ENCODE data around the gene PLXNA2.

PLXNA2 gene

DNA sequence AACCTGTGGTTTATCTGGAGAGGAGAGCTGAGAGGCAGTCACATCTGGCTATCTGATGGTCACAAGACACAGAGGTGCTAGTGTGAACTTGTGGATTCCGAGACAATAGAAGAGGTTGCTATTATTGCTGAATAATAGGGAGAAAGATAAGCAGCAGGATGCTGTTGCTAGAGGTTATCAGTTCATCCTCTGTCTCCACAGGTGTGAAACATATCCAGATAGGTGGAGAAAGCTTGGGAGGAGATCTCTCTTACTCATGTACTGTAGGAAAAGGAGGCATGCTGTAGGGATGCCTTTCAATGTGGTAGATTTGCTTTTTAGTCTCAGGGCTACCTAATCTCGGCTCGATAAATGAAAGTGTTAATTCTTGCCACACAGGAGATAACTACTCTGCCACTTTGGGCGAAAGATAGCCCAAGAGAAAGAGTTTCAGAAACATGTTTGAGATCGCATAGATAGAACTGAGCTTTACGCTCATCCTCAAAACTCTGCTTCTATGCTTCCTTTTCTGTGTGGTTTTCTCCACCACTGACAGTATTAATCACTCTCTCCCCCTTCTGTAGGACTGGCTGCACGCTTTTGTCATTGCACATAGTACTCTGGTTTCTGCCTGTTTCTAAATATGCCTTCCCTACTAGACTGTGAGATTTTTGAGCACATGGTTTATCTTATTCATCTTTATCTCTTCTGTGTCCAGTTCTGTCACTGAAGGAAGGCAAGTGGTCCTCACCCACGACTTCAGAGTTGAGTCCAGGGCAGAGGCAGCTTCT, 36.7 kb upstream of the PLXNA2 start:
- TF ChIP-seq, protein P1, sequence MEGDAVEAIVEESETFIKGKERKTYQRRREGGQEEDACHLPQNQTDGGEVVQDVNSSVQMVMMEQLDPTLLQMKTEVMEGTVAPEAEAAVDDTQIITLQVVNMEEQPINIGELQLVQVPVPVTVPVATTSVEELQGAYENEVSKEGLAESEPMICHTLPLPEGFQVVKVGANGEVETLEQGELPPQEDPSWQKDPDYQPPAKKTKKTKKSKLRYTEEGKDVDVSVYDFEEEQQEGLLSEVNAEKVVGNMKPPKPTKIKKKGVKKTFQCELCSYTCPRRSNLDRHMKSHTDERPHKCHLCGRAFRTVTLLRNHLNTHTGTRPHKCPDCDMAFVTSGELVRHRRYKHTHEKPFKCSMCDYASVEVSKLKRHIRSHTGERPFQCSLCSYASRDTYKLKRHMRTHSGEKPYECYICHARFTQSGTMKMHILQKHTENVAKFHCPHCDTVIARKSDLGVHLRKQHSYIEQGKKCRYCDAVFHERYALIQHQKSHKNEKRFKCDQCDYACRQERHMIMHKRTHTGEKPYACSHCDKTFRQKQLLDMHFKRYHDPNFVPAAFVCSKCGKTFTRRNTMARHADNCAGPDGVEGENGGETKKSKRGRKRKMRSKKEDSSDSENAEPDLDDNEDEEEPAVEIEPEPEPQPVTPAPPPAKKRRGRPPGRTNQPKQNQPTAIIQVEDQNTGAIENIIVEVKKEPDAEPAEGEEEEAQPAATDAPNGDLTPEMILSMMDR (IDR thresholded peaks at IDR 0.05), result no peak

DNA sequence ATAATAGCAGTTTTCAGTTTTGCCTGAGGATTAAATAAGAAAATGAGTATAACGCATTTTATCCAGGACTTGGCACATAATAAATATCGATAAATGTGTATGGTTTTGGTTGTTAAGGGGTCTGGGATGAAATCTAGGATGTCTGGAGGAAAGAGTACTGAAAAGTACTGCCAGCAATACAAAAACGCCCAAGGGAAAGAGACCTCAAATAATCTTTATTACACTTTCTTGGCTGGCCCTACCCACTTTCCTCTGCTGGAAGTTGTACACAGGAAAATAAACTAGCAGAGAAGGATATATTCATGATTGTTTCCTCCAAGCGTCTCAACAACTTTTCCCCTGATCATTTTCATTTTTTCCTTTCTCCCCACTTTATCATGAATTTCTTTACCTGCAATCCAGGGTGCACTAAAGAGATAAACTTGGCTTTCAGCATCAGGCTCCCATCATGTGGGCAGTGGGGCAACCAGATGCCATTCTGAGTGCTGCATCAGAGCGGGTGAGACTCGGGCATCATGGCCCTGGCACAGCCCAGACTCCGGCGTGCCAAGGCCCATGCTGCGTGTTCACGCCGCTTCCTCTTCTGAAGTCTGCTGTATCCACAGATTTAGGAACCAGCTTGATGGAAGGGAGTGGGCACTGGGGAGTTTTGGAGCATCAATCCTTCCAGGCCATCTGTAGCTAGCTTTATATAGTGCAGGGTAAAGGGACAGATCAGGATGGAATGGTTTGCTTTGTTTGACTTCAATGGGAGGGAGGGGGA, 35.8 kb upstream of the PLXNA2 start:
- TF ChIP-seq, protein P1 (IDR thresholded peaks at IDR 0.05), result no peak

DNA sequence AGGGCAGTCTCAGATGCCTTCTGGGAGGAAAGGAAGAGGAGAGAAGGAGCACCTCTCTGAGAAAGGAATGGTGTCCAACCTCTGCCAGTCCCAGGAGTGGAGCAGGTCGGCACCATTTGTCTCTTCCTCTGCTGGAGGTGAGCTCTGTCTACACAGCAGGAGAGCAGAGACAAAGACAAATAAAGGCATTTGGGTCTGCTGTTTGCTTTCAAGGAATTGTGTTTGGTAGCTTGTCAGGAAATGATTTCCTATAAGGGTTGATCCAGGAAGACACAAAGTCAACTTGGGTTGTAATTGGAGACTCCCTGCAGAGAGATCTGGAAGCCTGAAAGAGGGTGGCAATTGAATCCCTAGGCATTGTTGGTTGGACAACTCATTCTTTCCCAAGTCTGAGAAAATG, 34.5 kb upstream of the PLXNA2 start:
- TF ChIP-seq, protein P1 (IDR thresholded peaks at IDR 0.05), result no peak

DNA sequence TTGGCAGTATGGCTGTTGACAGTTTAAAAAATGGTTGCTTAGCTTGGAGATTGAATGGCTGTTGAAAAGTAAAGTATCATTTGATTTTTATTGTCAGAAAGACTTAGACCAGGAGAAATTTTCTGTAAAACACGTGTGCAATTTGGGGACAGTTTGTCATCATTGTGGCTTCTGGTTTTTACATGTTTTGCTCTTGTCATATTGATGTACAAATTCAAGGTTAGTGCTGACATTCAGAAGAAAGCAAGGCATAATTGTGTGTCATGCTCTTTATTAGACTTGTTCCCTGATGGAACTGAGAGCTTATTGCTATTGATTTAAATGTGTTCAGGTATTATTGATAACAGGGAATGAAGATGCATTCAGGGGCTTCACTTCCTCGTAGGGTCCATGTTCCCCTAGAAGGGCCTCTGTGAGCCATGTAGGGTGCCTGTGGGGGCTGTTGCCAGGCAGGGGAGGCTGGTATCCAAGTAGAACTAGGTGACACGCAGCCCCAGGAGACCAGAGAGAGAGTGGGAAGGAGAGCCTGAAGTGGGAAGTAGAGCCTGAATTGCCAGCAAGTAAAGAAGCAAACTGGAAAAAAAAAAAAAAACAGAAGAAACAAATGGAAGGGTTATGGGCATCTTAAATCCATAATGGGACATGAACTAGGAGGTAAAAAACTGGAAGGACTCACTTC, 32.7 kb upstream of the PLXNA2 start:
- TF ChIP-seq, protein P1 (IDR thresholded peaks at IDR 0.05), result no peak

DNA sequence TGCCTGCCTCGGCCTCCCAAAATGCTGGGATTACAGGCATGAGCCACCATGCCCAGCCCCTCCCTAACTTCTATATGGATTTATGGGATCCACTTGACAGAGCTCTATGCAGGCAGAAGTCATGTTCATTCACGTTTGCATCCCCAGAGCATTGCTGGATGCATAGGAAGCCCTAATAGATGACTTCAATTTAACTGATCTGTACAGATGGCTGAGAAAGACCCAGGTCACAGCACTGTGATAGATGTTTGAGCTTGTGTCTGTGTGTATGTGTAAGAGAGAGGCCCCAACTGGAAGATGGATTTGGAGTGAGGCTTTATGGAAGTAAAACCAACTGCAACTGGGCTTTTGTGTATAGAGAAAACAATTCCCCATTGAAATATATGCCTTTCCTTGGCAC, 30.9 kb upstream of the PLXNA2 start:
- TF ChIP-seq, protein P1 (IDR thresholded peaks at IDR 0.05), result no peak

DNA sequence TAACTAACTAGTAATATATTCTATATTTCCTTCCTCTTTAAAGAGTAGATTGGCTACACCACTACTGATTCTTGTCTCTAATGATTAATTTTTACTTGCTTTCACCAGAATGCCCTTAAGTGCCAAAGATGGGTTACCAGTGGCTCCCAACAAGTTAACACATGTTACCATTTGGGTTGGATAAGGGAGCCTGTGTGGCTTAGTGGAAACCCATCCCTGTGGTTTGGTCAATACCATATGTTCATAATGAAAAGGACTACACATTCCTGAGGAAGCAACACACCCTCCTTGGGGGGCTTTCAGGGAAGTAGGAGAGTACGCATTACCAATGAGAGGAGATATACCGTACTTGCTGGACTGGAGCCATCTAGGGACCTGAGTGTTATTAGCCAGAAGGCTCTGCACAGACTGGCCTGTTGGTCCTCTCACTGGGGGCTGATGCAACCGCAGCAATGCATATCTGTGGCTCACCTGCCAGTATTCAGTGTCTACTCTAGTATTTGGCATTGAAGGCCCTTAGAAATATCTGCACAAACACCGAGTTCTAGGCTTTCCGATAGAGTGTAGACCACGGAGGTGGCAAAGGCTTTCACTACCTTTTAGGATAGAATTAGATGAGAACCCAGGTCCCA, 29.3 kb upstream of the PLXNA2 start:
- TF ChIP-seq, protein P1 (IDR thresholded peaks at IDR 0.05), result no peak

DNA sequence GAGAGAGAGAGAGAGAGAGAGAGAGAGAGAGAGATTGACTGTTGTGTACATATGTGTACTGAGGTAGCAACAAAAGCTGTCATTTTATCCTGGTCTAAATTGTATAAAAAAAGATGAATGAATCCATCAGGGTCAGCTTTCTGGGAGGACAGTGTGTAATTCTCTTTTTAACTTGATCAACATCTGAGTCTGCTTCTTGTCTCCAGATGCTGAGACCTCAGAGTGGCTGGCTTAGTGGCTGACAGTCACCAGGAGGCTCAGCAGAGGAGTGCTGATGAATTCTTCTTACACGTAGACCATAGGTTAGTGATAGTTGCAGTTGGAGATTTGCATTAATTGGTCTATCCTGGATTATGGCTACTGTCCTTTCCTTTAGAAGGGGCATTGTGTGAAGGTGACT, 28.5 kb upstream of the PLXNA2 start:
- TF ChIP-seq, protein P1 (IDR thresholded peaks at IDR 0.05), result no peak

All from LNCAP (cell line).